ENCODE results near the gene AEN.

Gene AEN

GRCh38 chr15:88680241-88681001 is 59.3 kb downstream of the AEN start:
- DNase-seq, result no peak

- DNase-seq, result no peak
Measured at GRCh38 chr15:88681610-88682221, 60.6 kb downstream of the AEN start.

All from NCI-H1930 (cell line).